Activated T-cell treated with anti-CD3 and anti-CD28 coated beads for 4 hours (primary cell): ENCODE measurements around the gene MCTP1.

Experiments
- DNase-seq: peaks from one replicate; pipeline ENCODE4 v3.0.0-alpha.2; 2020

Gene MCTP1

GRCh38 chr5:95111141-95111540 lies 173.8 kb downstream of the MCTP1 start:
- DNase-seq: no peak

- DNase-seq: no peak
These were observed 174.8 kb downstream of the MCTP1 start for GRCh38 chr5:95110118-95110517.

GRCh38 chr5:95107138-95107537 lies 177.8 kb downstream of the MCTP1 start:
- no peak for DNase-seq

GRCh38 chr5:95105638-95106037 lies 179.3 kb downstream of the MCTP1 start:
- no peak for DNase-seq

DNA sequence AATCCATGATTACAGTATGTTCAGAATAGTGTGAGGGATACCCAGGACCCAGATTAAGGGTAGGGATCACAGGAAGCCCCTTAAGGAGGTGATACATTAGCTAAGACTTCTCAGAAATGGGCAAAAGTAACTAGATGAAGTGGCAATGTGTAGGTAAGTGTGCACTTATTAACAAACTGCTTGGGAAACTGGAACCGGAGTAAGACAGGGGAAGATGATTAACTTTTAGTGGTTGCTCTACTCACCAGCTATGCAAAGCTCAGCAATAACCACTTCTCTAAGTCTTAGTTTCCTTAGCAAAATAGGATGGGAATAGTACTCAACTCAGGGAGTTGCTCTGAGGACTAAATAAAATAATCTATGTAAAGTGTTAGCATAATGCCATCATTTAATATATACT lies 182.2 kb downstream of the MCTP1 start:
- DNase-seq: no peak

DNA sequence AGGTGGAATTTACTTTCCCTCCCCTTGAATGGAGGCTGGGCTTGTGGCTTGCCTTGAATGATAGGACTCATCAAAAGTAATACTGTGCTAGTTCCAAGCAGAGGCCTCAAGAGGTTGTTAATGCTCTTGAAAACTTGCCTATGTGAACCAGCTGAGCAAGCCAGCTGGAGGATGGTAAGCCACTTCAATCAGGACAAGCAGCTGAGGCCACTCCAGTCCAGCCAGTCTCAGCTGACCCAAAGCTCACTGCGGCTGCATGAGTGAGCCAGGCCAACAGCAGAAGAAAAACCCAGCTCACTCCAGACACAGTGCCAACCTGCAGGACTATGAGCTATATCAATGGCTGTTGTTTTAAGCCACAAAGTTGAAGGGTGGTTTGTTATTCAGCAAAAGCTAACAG lies 182.8 kb downstream of the MCTP1 start:
- no peak for DNase-seq

GRCh38 chr5:95100551-95100950 lies 184.3 kb downstream of the MCTP1 start:
- no peak for DNase-seq

DNA sequence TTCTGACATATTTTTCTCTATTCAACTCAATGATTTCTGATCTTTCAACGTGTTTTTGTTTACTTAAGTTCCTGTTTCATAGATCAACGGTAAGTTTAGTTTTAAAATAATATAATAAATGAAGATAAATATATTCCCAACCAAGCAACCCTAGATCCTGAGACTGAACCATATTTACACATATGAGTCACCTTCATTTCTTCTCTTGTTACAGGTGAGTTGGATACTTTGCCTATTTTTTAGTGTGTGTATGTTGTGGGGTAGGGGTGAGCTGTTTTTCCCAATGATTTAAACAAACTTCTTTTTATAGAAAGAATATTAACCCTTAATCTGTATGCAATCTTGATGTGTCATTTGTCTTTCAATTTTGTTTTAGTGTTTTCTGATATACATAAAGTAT lies 186.9 kb downstream of the MCTP1 start:
- no peak for DNase-seq

DNA sequence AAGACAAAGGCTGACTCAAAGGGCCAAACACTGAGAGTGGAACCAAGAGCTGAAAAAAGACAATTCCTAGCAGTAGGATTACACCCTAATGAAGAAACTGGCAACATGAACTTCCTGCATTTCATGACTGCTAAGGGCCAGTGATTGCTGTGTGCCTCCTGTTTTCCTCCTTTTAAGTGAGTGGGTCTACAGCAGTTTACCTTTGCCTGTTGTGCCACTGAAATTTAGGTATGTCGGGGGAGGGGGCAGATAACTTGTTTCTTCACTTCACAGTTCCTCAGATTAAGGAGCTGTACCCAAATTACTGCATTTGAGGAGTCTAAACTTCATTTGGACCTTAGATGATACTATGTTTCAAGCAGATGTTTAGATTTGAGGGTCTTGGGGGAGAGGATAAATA lies 191.7 kb downstream of the MCTP1 start:
- DNase-seq: no peak

DNA sequence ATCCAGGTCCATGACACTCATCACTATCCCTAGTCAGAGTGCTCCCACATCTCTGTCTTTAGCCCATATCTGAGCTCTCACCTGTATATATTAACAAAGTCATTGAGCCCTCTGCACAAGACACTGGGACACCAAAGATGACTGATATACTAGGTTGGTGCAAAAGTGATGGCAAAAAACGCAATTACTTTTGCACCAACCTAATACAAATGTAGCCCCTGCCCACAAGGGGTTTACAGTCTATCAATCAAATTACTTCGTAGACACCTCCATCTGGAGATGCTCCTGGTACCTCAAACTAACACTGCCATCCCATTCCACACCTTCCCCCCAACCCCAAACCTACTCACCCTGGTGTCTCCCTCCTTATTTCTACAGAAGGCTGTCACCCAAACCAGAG lies 194.1 kb downstream of the MCTP1 start:
- no peak for DNase-seq

DNA sequence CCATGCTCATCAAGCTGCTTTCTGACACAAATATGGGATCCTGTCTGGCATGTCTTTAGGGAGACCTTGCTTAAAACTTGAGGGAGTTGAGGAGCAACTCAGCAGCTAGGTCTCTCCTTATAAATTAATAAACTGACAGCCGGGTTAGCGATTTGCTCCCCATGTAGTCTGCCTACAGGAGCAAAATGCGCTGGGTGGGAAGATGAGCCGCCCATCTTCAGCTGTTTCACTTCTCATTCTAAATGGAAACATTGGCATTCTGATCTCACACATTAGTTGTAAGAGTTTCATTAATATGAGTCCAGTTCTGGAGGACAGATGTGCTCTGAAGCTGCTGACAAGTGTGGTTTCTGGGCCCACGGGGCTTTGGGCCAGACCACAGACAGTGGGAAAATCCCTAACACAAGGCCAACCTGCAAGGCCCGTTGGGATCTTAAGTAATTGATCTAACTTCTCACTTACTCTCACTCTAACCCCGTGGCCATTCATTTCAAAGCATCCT lies 197.0 kb downstream of the MCTP1 start:
- no peak for DNase-seq

- no peak for DNase-seq
These were observed 197.7 kb downstream of the MCTP1 start for GRCh38 chr5:95086927-95087815.

DNA sequence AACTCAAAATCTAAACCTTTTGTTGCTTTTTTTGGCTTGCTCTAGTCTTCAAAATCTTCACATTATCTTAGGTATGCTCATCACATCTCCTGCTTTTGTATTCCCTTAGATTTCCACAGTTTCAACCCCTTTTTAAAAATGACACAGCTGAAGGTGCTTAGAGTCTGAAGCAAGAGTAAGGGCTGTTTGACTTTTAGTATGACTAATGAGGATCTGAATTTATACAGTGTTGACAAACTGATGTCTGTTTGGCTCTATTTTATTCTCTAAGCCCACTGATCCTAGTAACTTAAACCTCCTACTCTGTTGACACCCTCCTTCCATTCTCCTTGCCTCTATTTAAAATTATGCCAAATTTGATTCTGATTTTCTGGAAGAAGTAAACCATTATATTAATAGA lies 200.1 kb downstream of the MCTP1 start:
- DNase-seq: no peak

- no peak for DNase-seq
These were observed 201.3 kb downstream of the MCTP1 start for GRCh38 chr5:95083606-95084005.

DNA sequence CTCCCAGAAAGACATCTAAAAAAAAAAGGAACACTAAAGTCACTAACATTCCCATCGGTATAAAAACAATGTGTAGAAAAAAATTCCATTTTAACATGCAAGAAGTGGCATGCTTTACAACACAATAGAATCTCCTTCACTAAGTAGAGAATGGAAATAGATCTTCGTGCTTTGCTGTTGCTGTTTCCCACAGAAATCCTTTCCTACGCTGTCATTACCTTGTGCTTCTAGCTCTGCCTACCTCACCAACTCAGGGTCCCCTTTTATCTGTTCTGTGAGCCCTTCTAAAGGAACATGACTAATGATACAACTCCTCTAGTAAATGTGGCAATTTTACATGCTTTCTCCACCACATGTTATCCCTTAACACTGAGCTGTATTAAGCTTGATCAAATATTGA lies 202.9 kb downstream of the MCTP1 start:
- DNase-seq: no peak

- no peak for DNase-seq
These were observed 203.4 kb downstream of the MCTP1 start for GRCh38 chr5:95081500-95081960.

DNA sequence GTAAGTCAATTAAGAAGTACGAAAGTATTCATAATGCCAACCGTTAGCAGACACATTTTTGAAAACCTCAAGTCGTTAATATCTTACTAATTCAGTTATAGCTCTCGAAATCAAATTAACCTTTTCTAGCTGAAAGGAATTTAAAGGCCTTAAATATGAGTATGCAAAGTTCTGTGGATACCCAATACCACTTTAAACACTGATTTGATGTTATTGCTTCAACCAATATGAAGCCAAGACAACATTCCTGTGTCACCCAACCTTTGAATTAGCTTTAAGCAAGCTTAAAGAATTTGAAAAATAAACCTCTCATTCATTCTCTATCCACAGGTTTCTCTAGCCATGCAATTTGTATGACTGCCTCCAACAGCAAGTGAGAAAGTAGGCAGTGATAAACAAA lies 204.5 kb downstream of the MCTP1 start:
- DNase-seq: no peak

GRCh38 chr5:95080030-95080429 lies 204.9 kb downstream of the MCTP1 start:
- DNase-seq: no peak

DNA sequence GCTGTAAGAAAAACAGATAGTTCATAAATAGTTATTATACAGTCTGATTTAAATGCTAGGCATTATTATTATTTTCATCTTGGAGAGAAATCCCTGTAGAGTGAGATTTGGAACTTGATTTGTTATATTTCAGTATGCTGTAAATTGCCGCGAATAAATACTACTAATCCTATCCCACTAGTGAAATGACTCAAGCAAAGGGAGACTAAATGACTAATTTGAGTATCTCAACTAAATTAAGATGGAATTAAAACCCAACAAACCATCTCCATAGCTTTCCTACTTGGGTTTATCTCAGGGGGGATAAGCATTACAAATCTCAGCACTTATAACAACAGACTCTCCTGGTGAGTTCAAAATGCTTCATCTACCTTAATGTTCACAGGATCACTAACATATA lies 206.0 kb downstream of the MCTP1 start:
- no peak for DNase-seq

GRCh38 chr5:95076395-95077185 lies 208.3 kb downstream of the MCTP1 start:
- DNase-seq: no peak

- DNase-seq: no peak
These were observed 209.8 kb downstream of the MCTP1 start for GRCh38 chr5:95075111-95075510.

GRCh38 chr5:95072281-95072680 lies 212.6 kb downstream of the MCTP1 start:
- DNase-seq: no peak

DNA sequence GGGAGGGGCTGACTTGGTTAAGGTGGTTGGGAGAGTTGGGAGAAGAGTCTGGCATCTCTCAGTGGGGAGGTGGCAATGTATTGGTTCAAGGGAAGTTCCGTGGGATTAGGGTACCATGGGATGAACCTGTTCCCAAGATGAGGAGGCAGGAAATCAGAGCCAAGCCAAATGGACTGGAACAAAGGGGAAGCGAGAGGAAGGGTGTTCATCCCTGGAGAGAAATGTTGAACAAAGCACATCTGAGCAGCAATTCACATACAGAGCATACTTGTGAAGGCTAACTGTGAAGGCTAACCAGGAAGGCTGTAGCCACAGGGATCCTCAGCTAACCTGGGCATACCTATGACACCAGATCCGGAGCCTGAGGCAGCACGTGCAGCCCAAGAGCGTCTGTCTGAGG lies 214.0 kb downstream of the MCTP1 start:
- no peak for DNase-seq

- no peak for DNase-seq
These were observed 214.4 kb downstream of the MCTP1 start for GRCh38 chr5:95070453-95070852.
